IPS-NIHi7 (cell line): ENCODE data around the gene FOSB.

Experiments used
- DNase-seq: peaks from one replicate; pipeline ENCODE4 v3.0.0; 2012; ENCODE audit warnings: mixed read lengths; ENCODE audit errors: extremely low spot score

FOSB gene

GRCh38 chr19:45468803-45469131, 971 bp downstream of the FOSB start:
- DNase-seq = no peak

GRCh38 chr19:45469132-45469944, 1.5 kb downstream of the FOSB start:
- DNase-seq = peak; percentile 86

GRCh38 chr19:45469945-45470761, 2.4 kb downstream of the FOSB start:
- DNase-seq = no peak

- no peak for DNase-seq
Measured at GRCh38 chr19:45470762-45471081, 2.9 kb downstream of the FOSB start.

GRCh38 chr19:45471111-45471930, 3.5 kb downstream of the FOSB start:
- DNase-seq = no peak

GRCh38 chr19:45471931-45472562, 4.3 kb downstream of the FOSB start:
- no peak for DNase-seq

- DNase-seq = no peak
Measured at GRCh38 chr19:45472563-45473366, 5.0 kb downstream of the FOSB start.

- no peak for DNase-seq
Measured at GRCh38 chr19:45473367-45473681, 5.5 kb downstream of the FOSB start.

- no peak for DNase-seq
Measured at GRCh38 chr19:45473682-45474605, 6.1 kb downstream of the FOSB start.

GRCh38 chr19:45474606-45475521, 7.1 kb downstream of the FOSB start:
- DNase-seq = no peak

GRCh38 chr19:45475537-45476291, 7.9 kb downstream of the FOSB start:
- no peak for DNase-seq

- DNase-seq = no peak
Measured at GRCh38 chr19:45476304-45476703, 8.5 kb downstream of the FOSB start.

GRCh38 chr19:45477186-45477585, 9.4 kb downstream of the FOSB start:
- no peak for DNase-seq

GRCh38 chr19:45477713-45478453, 10.1 kb downstream of the FOSB start:
- DNase-seq = no peak

GRCh38 chr19:45478454-45479238, 10.8 kb downstream of the FOSB start:
- DNase-seq = peak; percentile 75

GRCh38 chr19:45483033-45483432, 15.2 kb downstream of the FOSB start:
- DNase-seq = no peak
